Measurements from ENCODE around the gene SLC44A2.

The SLC44A2 gene

DNA sequence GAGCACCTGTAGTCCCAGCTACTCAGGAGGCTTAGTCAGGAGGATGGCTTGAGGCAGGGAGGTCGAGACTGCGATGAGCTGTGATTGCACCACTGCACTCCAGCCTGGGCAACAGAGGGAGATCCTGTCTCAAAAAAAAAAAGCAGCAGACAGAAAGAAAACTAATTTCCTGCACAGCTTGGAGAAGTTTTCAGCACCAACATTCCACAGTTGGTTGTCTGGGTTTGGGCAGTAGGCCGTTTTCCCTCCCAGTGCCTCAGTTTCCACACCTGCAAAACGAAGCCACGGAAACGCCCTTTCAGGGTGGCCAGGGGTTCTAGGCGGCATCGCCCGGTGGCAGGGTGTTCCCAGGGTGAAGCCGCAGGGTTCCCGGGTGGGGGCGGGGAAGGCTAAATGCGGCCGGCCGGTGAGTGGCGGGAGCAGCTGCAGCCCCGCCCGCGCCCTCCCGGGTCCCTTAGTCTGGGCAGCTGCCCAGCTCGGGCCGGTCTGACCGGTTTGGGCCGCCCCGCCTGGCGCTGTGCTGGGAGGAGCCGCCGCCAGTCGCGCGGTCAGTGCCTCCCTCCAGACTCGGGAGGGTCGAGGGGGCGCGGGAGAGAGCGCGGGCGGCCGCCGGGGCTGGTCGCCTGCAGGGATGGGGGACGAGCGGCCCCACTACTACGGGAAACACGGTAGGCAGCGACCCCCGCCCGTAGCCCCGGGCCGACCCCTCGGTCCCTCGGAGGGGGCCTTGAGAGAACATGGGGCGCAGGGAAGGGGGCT is at the start of gene SLC44A2:
Gene SLC44A2, plus strand, starts transcription at position 551 of the 759 bp plus-strand sequence. Its CDS starts 81 bp downstream, at position 632.
- Histone ChIP-seq H3K36me3 (ENCODE audit: insufficient read depth, low read length) (peaks cover 2% of the 10 kb centered on the region; the same call in 1 of the 2 replicates), H3K9ac (ENCODE audit: low read depth, low read length) (peak within 1 kb of the TSS; percentile 63), H3K4me1 (ENCODE audit: insufficient read depth, low read length) (no peaks in the 10 kb centered on the region), H3K9me3 (ENCODE audit: control insufficient read depth, insufficient read depth, low read length) (no peaks in the 10 kb centered on the region)

DNA sequence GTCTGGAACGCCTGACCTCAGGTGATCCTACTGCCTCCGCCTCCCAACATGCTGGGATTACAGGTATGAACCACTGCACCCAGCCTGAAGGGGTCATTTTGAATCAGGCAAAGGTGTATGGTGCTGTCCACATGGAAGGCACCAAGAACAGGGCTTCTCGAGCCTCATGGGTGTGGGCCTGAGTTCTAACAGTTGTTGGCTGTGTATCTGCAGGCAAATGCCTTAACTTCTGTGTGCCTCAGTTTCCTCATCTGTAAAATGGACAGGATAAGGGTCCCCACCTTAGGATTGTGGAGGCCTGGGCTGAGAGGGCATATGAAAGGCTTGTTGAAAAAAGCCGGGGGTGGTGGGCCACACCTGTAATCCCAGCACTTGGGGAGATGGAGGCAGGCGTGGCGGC is 47.4 kb upstream of the SLC44A2 start:
- no peaks in the 10 kb centered on the region for H3K36me3 ChIP-seq (ENCODE audit: insufficient read depth, low read length)
- H3K9me3 ChIP-seq (ENCODE audit: control insufficient read depth, insufficient read depth, low read length): no peaks in the 10 kb centered on the region
- peaks cover under 1% of the 10 kb centered on the region; the same call in 1 of the 2 replicates for H3K4me1 ChIP-seq (ENCODE audit: insufficient read depth, low read length)
- no peak overlapping the region for H3K9ac ChIP-seq (ENCODE audit: low read depth, low read length)

DNA sequence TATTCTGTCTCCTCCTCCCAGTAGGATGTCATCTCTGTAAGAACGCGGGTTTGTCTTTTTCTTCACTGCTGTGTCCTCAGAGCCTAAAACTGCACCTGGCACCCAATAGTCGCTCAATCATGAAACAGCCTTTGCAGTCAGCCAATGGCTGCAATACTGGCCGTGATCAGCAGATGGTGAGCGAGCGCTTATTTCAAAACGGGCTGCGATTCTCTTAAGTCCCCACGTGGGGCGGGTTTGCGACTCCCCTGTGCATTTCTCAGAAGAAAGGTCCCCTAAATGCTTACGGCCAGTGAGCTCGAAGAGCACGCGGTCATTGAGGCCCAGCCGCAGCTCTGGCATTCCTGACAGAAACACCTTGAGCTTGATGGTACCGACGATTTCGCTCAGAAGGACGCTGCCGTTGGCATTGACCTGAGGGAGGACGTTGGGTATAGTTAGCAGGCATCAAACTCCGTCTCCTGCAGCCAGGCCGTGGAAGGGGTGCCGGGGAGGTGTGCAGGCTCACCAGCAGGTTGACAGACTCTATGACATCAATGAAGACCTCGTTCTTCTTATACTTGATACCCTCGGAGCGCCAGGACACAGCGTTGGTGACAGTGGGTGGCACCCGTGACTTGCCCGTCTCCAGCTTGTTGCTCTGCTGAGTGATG is 44.2 kb upstream of the SLC44A2 start:
- Histone ChIP-seq H3K9ac (ENCODE audit: low read depth, low read length) (no peak overlapping the region), H3K9me3 (ENCODE audit: control insufficient read depth, insufficient read depth, low read length) (no peaks in the 10 kb centered on the region), H3K36me3 (ENCODE audit: insufficient read depth, low read length) (no peaks in the 10 kb centered on the region), H3K4me1 (ENCODE audit: insufficient read depth, low read length) (peaks cover 8% of the 10 kb centered on the region)

DNA sequence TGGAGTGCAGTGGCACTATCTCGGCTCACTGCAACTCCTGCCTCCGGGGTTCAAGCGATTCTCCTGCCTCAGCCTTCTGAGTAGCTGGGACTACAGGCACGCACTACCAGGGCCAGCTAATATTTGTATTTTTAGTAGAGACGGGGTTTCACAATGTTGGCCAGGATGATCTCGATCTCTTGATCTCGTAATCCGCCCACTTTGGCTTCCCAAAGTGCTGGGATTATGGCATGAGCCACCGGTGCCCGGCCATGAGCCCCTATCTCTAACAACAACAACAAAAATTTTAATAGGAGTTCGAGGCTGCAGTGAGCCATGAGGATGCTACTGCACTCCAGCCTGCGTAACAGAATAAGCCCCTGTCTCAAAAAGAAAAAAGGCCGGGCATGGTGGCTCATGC is 43.3 kb upstream of the SLC44A2 start:
- H3K4me1 ChIP-seq (ENCODE audit: insufficient read depth, low read length): peaks cover 8% of the 10 kb centered on the region
- H3K9me3 ChIP-seq (ENCODE audit: control insufficient read depth, insufficient read depth, low read length): no peaks in the 10 kb centered on the region
- H3K9ac ChIP-seq (ENCODE audit: low read depth, low read length): no peak overlapping the region
- no peaks in the 10 kb centered on the region for H3K36me3 ChIP-seq (ENCODE audit: insufficient read depth, low read length)

DNA sequence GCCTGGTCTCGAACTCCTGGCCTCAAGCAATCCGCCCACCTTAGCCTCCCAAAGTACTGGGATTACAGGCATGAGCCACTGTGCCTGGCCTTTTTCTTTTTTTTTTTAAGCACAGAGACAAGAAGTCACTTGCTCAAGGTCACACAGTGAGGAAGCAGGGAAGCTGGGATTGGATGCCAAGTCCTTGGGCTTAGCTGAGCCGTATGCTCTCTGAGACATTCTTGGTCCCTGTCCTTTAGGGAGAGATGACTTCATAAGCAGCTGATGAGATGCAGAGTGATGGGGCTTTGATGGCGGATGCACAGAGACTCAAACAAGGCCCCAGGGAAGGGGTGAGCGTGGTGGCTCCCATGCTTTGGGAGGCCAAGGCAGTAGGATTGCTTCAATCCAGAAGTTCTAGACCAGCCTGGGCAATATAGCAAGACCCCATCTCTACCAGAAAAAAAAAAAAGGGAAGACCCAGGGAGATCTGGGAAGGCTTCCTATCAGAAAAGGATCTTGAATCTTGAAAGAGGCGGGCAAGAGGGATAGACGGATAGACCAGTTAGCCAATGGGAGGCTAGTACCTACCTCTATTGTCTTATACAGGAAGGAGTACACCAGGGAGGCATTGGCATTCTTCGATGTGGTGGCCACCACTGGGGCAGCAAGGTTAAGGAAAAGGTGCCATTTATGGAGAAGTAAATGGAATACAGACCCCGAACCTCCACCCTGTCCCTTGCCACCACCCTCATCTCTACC is 42.1 kb upstream of the SLC44A2 start:
- H3K9me3 ChIP-seq (ENCODE audit: control insufficient read depth, insufficient read depth, low read length): no peaks in the 10 kb centered on the region
- H3K9ac ChIP-seq (ENCODE audit: low read depth, low read length): no peak overlapping the region
- peaks cover 8% of the 10 kb centered on the region for H3K4me1 ChIP-seq (ENCODE audit: insufficient read depth, low read length)
- H3K36me3 ChIP-seq (ENCODE audit: insufficient read depth, low read length): no peaks in the 10 kb centered on the region

DNA sequence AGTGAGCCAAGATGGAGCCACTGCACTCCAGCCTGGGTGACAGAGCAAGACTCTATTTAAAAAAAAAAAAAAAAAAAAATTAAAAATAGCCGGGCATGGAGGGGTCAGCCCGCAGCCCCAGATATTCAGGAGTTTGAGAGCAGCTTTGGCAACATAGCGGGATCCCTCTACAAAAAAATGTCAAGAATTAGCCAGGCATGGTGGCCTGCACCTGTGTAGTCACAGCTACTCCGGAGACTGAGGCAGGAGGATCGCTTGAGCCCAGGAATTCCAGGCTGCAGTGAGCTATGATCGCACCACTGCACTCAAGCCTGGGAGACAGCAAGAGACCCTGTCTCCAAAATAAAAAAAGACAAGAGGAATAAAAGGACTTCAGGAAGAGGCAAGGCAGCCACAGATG is 39.0 kb upstream of the SLC44A2 start:
- Histone ChIP-seq H3K4me1 (ENCODE audit: insufficient read depth, low read length) (peaks cover 8% of the 10 kb centered on the region), H3K9ac (ENCODE audit: low read depth, low read length) (peak overlapping the region; percentile 62), H3K9me3 (ENCODE audit: control insufficient read depth, insufficient read depth, low read length) (no peaks in the 10 kb centered on the region), H3K36me3 (ENCODE audit: insufficient read depth, low read length) (no peaks in the 10 kb centered on the region)

DNA sequence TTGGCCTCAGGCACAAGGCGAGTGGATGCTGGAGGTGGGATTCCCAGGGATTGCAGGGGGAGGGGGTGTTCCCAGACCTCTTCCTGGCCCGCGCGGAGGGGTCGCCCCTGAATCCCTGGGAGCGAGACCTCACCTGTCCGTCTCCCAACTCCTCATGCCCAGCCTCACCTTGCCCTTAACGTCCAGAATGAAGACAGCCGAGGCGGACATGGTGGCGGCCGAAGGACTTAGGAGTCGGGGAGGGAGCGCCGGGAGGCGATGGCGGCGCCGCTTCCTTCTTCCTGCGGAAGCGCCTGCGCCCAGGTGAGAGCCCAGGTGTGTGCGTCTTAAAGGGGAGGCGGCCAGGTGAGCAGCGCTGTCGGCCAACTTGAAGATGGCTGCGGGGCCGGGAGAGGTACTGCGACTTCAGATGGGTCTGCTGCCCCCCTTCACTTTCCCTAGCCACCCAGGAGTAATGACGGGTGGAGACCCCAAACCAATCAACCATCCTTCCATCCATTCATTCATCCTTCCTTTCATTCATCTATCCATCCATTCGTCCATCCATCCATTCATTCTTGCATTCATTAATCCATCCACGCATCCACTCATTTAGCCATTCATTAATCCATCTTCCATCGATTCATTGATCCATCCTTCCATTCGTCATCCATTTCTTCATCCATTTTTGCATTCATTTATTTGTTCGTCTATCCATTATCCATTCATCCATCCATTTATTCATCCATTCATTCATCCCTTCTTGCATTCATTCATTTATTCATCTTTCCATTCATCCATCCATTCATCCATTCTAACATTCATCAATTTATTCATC is 38.1 kb upstream of the SLC44A2 start, which contains the start of gene AP1M2:
Gene AP1M2, minus strand, starts transcription at position 291 of the 817 bp plus-strand sequence. Its CDS starts 81 bp downstream, at position 210.
- H3K9ac ChIP-seq (ENCODE audit: low read depth, low read length): peak within 1 kb of the TSS; percentile 62
- H3K4me1 ChIP-seq (ENCODE audit: insufficient read depth, low read length): peaks cover 8% of the 10 kb centered on the region
- H3K36me3 ChIP-seq (ENCODE audit: insufficient read depth, low read length): no peaks in the 10 kb centered on the region
- no peaks in the 10 kb centered on the region for H3K9me3 ChIP-seq (ENCODE audit: control insufficient read depth, insufficient read depth, low read length)

DNA sequence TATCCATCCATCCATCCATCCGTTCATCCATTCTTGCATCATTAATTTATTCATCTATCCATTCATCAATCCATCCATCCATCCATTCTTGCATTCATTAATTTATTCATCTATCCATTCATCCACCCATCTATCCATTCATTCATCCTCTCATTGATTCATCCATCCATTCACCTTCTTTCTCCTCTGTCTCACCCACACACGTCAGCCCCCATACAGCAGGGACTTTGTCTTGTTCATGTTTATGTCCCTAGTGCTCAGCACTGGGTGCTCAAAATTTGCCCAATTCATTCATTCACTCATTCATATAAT is 37.6 kb upstream of the SLC44A2 start:
- peaks cover 8% of the 10 kb centered on the region for H3K4me1 ChIP-seq (ENCODE audit: insufficient read depth, low read length)
- no peak overlapping the region for H3K9ac ChIP-seq (ENCODE audit: low read depth, low read length)
- no peaks in the 10 kb centered on the region for H3K9me3 ChIP-seq (ENCODE audit: control insufficient read depth, insufficient read depth, low read length)
- H3K36me3 ChIP-seq (ENCODE audit: insufficient read depth, low read length): no peaks in the 10 kb centered on the region

DNA sequence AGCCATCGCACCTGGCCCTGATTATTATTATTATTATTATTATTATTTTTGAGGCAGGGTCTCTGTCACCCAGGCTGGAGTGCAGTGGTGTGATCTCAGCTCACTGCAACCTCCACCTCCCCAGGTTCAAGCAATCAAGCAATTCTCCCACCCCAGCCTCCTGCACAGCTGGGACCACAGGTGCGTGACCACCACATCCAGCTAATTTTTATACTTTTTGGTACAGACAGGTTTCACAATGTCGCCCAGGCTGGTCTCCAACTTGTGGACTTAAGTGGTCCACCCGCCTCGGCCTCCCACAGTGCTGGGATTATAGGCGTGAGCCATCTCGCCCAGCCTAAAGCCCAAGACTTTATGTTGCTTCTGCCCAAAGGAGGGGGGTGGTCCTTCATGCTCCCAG is 32.2 kb upstream of the SLC44A2 start:
- Histone ChIP-seq H3K4me1 (ENCODE audit: insufficient read depth, low read length) (no peaks in the 10 kb centered on the region), H3K9ac (ENCODE audit: low read depth, low read length) (no peak overlapping the region), H3K36me3 (ENCODE audit: insufficient read depth, low read length) (no peaks in the 10 kb centered on the region), H3K9me3 (ENCODE audit: control insufficient read depth, insufficient read depth, low read length) (no peaks in the 10 kb centered on the region)

DNA sequence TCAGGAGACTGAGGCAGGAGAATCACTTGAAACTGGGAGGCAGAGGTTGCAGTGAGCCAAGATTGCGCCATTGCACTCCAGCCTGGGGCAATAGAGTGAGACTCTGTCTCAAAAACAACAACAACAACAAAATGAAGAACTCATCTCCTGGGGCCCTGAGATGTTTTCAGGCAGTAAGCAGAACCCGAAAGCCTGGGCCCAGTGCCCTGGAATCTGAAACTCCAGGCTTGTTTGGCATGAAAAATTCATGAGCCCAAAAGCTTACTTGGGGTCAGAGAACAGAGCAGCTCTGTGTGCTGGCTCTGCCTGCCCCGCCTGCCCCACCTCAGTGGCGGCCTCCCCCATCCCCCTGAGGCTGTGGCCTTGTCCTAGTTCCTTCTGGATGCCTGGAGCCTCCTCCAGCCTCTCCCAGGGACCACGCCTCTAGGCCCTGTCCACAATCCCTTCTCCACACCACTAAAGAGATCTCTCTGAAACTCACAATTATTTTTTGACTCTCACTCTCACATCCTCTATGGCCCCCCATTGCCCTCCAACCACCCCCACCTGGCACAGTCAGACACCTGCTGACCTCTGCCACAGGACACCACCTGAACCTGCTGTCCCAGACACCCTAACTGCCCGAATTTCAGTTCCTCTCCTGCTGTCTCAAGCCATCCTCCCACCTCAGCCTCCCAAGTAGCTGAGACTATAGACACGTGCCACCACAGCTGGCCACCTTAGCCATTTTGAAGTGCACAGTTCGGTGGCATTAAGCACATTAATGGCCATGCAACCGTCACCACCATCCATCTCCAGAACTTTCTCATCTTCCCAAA is 31.3 kb upstream of the SLC44A2 start:
- no peaks in the 10 kb centered on the region for H3K36me3 ChIP-seq (ENCODE audit: insufficient read depth, low read length)
- no peaks in the 10 kb centered on the region for H3K4me1 ChIP-seq (ENCODE audit: insufficient read depth, low read length)
- H3K9ac ChIP-seq (ENCODE audit: low read depth, low read length): no peak overlapping the region
- no peaks in the 10 kb centered on the region for H3K9me3 ChIP-seq (ENCODE audit: control insufficient read depth, insufficient read depth, low read length)

DNA sequence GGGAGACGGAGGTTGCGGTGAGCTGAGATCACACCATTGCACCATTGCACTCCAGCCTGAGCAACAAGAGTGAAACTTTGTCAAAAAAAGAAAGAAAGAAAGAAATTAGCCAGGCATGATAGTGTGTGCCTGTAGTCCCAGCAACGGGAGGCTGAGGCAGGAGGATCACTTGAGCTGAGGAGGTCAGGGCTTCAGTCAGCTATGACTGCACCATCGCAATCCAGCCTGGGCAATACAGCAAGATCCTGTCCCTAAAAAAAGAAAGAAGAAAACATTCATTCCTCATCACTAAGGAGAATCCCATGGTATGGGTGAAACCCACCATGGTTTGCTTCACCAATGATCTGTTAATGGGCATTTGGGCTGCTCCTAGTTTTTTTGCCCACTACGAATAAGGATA is 25.2 kb upstream of the SLC44A2 start:
- Histone ChIP-seq H3K9me3 (ENCODE audit: control insufficient read depth, insufficient read depth, low read length) (peaks cover 3% of the 10 kb centered on the region; the same call in 1 of the 2 replicates), H3K4me1 (ENCODE audit: insufficient read depth, low read length) (peaks cover 11% of the 10 kb centered on the region), H3K9ac (ENCODE audit: low read depth, low read length) (no peak overlapping the region), H3K36me3 (ENCODE audit: insufficient read depth, low read length) (no peaks in the 10 kb centered on the region)

DNA sequence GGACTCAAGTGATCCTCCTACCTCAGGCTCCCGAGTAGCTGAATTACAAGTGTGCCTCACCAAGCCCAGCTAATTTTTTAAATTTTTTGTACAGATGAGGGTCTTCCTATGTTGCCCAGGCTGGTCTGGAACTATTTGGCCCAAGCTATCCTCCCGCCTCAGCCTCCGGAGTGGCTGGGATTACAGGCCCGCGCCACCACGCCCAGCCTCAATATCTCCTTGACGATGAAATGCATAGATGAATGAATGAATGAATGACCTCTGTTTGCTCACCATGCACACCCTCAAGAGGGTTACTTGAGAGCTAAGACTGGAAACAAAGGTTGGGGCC is 23.4 kb upstream of the SLC44A2 start:
- peaks cover 3% of the 10 kb centered on the region; the same call in 1 of the 2 replicates for H3K9me3 ChIP-seq (ENCODE audit: control insufficient read depth, insufficient read depth, low read length)
- H3K4me1 ChIP-seq (ENCODE audit: insufficient read depth, low read length): peaks cover 11% of the 10 kb centered on the region
- H3K9ac ChIP-seq (ENCODE audit: low read depth, low read length): no peak overlapping the region
- H3K36me3 ChIP-seq (ENCODE audit: insufficient read depth, low read length): no peaks in the 10 kb centered on the region

DNA sequence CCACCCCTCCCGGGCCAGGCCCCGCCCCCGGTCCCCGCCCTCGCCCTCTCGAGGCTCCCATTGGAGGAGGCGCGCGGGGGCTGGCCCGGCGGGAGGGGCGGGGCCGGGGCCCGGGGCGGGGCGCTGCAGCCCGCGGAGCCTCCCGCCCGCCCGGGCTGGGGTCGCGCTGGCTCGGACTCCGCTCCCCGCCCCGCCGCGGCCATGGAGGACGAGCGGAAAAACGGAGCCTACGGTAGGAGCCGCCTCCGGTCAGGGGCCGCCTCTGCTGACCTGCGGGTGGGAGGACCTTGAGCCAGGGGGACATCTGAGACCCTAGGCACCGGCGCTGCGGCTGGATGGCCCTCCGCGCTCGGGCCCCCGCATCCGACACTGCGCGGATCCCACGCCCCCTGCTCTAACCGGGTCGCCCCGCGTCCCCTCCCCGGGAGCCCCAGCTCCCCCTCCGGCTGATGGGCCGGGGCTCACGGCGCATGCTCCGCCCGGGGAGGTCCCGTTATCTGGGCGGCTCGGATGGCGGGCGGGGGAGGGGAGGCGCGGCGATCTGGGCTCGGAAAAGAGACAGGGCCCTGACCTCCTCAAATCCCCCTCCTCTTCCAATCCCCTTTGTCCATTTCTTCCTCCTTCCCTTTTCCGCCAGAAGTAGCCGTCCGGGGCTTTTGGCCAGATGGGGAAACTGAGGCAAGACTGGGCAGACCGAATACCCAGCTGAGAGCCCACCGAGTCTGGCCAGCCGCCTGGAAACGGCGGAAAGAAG is 22.8 kb upstream of the SLC44A2 start:
- H3K9me3 ChIP-seq (ENCODE audit: control insufficient read depth, insufficient read depth, low read length): peaks cover 3% of the 10 kb centered on the region; the same call in 1 of the 2 replicates
- H3K4me1 ChIP-seq (ENCODE audit: insufficient read depth, low read length): peaks cover 11% of the 10 kb centered on the region
- H3K9ac ChIP-seq (ENCODE audit: low read depth, low read length): peak overlapping the region; percentile 99
- no peaks in the 10 kb centered on the region for H3K36me3 ChIP-seq (ENCODE audit: insufficient read depth, low read length)
